ENCODE results near the gene CHPT1.
"Not testable (repeated sequence)": the region's sequence is repeated elsewhere in the genome, so short reads cannot be mapped to it uniquely, and the experiment has no call there.

Gene CHPT1

GRCh38 chr12:101722392-101722791 is 25.0 kb downstream of the CHPT1 start:
- DNase-seq (ENCODE audit: low spot score): no peak

GRCh38 chr12:101727098-101727497 is 29.7 kb downstream of the CHPT1 start:
- no peak for DNase-seq (ENCODE audit: low spot score)

- no peak for DNase-seq (ENCODE audit: low spot score)
Observed at GRCh38 chr12:101729842-101730241, 32.4 kb downstream of the CHPT1 start.

- no peak for DNase-seq (ENCODE audit: low spot score)
Observed at GRCh38 chr12:101732318-101732717, 34.9 kb downstream of the CHPT1 start.

GRCh38 chr12:101733166-101733565 is 35.7 kb downstream of the CHPT1 start:
- no peak for DNase-seq (ENCODE audit: low spot score)

GRCh38 chr12:101734482-101734881 is 37.0 kb downstream of the CHPT1 start:
- DNase-seq (ENCODE audit: low spot score): not testable (repeated sequence)

GRCh38 chr12:101737476-101737875 is 40.0 kb downstream of the CHPT1 start:
- DNase-seq (ENCODE audit: low spot score): no peak

- no peak for DNase-seq (ENCODE audit: low spot score)
Observed at GRCh38 chr12:101738920-101739665, 41.7 kb downstream of the CHPT1 start, which contains the start of gene SYCP3. SYCP3 (minus strand) TSS chr12:101739462; CDS start chr12:101737935, 1,527 bp downstream.

GRCh38 chr12:101740566-101740965 is 43.1 kb downstream of the CHPT1 start:
- DNase-seq (ENCODE audit: low spot score): no peak

- DNase-seq (ENCODE audit: low spot score): no peak
Observed at GRCh38 chr12:101740980-101741379, 43.5 kb downstream of the CHPT1 start.

GRCh38 chr12:101743242-101743641 is 45.8 kb downstream of the CHPT1 start:
- DNase-seq (ENCODE audit: low spot score): no peak

- DNase-seq (ENCODE audit: low spot score): no peak
Observed at GRCh38 chr12:101743724-101744472, 46.5 kb downstream of the CHPT1 start.

- DNase-seq (ENCODE audit: low spot score): no peak
Observed at GRCh38 chr12:101745481-101745880, 48.0 kb downstream of the CHPT1 start.

GRCh38 chr12:101746196-101746595 is 48.8 kb downstream of the CHPT1 start:
- no peak for DNase-seq (ENCODE audit: low spot score)

- no peak for DNase-seq (ENCODE audit: low spot score)
Observed at GRCh38 chr12:101746661-101747060, 49.2 kb downstream of the CHPT1 start.

- no peak for DNase-seq (ENCODE audit: low spot score)
Observed at GRCh38 chr12:101747697-101748096, 50.3 kb downstream of the CHPT1 start.

GRCh38 chr12:101748907-101749306 is 51.5 kb downstream of the CHPT1 start:
- no peak for DNase-seq (ENCODE audit: low spot score)

- no peak for DNase-seq (ENCODE audit: low spot score)
Observed at GRCh38 chr12:101749657-101750056, 52.2 kb downstream of the CHPT1 start.

- no peak for DNase-seq (ENCODE audit: low spot score)
Observed at GRCh38 chr12:101750152-101750551, 52.7 kb downstream of the CHPT1 start.

GRCh38 chr12:101759396-101760047 is 62.1 kb downstream of the CHPT1 start:
- peak; percentile 41 for DNase-seq (ENCODE audit: low spot score)

- DNase-seq (ENCODE audit: low spot score): no peak
Observed at GRCh38 chr12:101761350-101761749, 63.9 kb downstream of the CHPT1 start.

- DNase-seq (ENCODE audit: low spot score): no peak
Observed at GRCh38 chr12:101761781-101762180, 64.3 kb downstream of the CHPT1 start.

Data from AG08396 (cell line).